GM19467 (cell line): ENCODE data around the gene PDE6A.

Experiments used
- ATAC-seq: cut with Tn5 transposase; IDR thresholded peaks from one replicate; pipeline ENCODE4 v1.9.1; 2021; ENCODE audit warnings: mild to moderate bottlenecking, moderate library complexity; ENCODE audit not compliant: unreplicated experiment

Gene PDE6A

DNA sequence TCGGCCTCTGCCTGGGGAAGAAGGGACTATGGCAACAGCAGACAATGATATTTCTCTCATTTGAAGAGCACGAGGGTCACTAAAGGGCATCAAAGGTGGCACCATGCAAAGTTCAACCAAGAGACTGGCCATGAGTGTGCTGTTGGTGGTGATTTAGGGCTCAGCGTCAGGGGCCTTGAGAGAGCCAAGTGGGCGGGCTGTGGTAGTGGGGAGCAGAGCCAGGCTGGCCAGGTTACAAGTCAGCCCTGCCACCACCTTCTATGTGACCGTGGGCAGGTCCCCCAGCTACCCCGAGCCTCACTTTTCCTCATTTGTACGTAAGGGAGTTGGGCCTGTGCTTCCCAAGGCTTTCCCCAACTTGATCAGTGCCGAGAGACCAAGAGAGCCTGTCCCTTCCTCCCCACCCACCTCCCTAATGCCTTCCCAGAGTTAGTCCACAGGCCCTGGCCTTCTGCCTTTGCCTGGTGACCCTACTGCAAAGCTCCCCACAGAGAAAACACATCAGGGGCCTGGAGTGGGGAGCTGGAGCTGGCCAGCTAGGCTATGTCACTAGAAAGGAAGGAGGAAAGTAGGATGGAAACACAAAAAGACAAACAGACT is 104.3 kb downstream of the PDE6A start:
- ATAC-seq: no peak

DNA sequence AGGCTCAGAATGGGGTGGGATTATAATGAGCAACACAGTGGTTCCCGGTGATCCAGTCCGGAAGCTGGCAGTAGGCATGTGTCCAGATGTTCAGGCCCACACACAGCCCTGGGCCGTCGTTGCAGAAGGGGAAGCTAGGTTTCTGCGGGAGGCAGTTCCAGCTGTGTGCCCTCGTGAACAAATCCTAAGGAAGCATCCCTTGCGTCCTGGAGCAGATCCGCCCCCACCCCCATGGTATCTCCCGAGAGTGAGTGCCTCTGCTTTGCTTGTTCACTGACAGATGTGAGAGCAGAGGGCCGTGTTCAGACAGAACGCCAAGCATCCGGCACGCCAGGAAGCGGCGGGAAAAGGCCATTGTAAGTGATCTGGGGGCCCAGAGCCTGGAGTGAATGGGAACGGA is 104.8 kb downstream of the PDE6A start:
- ATAC-seq: no peak

DNA sequence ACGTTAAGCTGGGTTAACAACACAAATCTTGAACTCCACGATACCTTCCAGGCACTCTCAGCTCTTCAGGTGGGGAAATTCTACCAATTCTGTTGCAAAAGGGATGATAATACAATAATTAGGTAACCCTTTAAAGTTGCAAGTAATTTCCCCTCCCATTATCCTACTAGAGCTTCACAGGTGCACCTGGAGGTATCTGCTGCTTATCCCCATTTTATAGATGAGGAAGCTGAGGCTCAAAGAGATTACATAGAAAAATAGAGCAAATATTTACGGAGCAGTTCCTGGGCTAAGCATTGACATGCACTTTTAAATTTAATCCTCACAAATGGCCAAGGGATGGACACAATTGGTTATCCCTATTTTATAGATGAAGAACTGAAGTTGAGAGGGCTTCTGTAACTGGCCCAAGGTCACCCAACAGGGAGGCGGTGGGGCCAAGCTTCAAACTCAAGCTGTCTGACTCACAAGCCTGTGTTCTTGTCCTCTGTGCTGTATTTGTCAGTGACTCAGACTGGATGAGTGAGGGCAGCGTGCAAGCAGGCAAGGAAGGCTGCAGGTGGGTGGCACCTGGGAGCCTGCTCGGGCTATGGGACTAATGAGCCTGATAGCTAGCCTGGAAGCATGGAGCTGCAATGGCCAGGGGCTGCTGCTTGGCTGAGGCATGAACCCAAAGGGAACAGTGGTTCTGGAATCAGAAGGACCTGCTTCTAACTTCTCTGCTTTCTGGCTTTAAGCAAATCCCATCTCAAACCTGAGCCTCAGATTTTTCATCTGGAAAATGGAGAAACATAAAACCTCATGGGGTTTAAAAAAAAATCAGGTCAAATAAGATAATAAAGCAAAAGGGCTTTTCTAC is 105.5 kb downstream of the PDE6A start:
- no peak for ATAC-seq

DNA sequence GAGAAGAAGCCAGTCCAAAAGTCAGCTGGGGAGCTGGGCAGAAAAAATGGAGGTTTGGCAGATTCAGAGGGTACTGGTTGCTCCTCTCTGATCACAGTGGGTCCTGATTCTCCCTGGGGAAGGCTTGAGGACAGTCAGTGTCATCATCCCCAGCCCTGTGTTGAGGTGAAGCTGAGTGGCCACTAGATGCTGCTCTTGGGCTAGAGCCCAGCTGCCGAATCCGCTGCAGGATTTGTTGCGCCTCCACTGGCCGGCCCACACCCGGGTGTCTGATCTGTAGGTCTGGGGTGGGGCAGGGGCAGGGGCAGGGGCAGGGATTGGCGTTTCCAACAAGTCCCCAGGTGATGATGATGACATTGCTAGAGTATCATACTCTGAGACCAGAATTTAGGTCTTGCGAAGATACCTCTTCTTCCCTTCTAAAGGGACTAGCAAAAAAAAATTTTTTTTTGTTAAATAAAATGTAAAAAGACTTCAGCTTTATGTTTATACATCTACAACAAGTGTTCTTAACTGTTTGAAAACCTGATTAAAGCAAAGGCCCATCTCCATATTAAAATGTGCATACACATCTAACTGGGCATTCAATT is 106.8 kb downstream of the PDE6A start:
- no peak for ATAC-seq

DNA sequence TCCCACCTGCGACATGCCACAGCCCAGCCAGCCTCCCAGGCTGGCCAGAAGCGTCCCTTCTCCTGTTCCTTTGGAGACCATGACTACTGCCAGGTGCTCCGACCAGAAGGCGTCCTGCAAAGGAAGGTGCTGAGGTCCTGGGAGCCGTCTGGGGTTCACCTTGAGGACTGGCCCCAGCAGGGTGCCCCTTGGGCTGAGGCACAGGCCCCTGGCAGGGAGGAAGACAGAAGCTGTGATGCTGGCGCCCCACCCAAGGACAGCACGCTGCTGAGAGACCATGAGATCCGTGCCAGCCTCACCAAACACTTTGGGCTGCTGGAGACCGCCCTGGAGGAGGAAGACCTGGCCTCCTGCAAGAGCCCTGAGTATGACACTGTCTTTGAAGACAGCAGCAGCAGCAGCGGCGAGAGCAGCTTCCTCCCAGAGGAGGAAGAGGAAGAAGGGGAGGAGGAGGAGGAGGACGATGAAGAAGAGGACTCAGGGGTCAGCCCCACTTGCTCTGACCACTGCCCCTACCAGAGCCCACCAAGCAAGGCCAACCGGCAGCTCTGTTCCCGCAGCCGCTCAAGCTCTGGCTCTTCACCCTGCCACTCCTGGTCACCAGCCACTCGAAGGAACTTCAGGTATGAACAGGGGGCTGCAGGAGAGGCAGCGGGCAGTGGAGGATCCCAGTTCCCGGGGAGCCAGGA is 108.0 kb downstream of the PDE6A start:
- no peak for ATAC-seq

DNA sequence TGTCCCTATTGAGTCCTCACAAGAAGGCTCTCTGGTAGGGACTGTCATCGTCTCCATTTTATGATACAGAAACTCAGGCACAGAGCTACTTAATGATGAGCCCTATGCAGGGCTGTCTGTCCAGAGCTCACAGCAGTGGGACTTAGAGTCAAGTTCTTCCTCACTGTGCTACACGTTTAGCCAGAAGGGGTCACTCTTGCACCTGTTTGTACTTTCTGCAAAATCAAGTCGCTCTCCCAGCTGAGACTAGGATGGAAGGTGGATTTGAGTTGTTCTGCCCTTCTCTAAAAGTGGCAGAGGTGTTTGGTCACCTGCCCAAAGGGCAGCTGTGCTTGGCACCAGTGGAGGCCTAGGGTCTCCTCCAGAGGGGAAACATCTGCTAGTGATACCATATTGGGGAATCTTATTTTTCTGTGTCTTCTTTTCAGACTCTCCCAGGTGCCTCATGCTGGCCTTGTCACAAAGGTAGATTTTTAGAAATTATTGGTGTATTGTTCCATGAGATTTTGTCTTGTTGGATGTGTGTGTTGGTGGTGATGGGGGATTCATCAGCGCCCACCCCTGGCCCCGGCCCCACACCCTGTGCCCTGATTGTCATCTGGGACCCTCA is 110.2 kb downstream of the PDE6A start:
- no peak for ATAC-seq

DNA sequence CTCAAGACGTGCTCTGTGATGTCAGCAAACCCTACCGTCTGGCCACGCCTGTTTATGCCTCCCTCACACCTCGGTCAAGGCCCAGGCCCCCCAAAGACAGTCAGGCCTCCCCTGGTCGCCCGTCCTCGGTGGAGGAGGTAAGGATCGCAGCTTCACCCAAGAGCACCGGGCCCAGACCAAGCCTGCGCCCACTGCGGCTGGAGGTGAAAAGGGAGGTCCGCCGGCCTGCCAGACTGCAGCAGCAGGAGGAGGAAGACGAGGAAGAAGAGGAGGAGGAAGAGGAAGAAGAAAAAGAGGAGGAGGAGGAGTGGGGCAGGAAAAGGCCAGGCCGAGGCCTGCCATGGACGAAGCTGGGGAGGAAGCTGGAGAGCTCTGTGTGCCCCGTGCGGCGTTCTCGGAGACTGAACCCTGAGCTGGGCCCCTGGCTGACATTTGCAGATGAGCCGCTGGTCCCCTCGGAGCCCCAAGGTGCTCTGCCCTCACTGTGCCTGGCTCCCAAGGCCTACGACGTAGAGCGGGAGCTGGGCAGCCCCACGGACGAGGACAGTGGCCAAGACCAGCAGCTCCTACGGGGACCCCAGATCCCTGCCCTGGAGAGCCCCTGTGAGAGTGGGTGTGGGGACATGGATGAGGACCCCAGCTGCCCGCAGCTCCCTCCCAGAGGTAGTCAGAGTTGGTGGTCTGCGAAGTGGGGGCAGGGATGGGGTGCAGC is 111.3 kb downstream of the PDE6A start:
- no peak for ATAC-seq

DNA sequence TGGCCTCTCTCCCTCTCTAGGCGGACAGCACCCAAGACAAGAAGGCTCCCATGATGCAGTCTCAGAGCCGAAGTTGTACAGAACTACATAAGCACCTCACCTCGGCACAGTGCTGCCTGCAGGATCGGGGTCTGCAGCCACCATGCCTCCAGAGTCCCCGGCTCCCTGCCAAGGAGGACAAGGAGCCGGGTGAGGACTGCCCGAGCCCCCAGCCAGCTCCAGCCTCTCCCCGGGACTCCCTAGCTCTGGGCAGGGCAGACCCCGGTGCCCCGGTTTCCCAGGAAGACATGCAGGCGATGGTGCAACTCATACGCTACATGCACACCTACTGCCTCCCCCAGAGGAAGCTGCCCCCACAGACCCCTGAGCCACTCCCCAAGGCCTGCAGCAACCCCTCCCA is 112.0 kb downstream of the PDE6A start:
- ATAC-seq: no peak

DNA sequence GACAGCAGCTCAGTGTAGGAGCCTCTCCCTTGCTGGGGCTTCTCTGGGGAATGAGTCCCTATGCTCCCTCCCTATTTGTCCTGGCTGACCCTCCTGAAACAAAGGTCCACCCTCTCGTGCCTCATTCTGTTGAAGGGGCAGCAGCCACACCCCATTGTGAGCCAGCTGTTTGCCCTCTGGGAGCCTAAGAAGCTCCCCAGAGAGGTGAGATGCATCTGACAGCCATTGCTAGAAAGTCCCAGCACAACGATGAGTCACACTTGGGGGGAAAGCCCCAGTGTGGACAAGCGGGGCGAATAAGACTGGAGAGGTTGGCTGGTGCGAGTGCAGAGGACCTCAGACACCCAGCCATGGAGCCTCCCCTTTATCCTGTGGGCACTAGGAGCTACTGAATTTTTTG is 113.1 kb downstream of the PDE6A start:
- ATAC-seq: peak; percentile 51

DNA sequence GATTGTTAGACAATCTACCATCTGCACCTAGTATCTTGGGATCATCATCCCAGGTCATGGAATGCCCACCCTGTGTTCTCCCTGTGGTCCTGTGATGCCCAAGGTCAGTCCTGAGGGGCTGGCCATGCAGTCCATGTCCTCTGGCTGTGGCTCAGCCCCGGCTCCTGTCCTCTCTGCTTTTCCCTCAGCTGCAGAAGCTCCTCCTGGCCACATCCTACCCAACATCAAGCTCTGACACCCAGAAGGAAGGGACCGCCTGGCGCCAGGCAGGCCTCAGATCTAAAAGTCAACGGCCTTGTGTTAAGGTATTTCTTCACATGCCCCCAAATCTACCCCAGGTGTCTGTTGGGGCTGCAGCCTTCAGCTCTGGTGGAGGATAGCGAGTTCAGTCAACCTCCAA is 114.0 kb downstream of the PDE6A start:
- no peak for ATAC-seq

DNA sequence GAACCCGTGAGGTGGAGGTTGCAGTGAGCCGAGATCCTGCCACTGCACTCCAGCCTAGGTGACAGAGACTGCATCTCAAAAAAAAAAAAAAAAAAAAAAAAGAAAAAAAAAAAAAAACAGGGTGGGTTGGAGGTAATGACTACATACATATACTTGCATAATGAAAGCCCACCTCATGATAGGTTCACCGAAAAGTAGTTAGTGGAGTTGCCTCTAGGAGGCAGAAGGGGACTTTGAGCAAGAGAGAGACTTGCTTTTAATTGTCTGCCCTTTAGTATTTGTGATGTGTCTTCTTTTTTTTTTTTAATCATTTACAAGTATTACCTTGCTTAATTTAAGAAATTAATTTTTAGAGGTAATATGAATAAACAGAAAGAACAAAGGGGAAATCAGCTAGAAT is 114.6 kb downstream of the PDE6A start:
- no peak for ATAC-seq

DNA sequence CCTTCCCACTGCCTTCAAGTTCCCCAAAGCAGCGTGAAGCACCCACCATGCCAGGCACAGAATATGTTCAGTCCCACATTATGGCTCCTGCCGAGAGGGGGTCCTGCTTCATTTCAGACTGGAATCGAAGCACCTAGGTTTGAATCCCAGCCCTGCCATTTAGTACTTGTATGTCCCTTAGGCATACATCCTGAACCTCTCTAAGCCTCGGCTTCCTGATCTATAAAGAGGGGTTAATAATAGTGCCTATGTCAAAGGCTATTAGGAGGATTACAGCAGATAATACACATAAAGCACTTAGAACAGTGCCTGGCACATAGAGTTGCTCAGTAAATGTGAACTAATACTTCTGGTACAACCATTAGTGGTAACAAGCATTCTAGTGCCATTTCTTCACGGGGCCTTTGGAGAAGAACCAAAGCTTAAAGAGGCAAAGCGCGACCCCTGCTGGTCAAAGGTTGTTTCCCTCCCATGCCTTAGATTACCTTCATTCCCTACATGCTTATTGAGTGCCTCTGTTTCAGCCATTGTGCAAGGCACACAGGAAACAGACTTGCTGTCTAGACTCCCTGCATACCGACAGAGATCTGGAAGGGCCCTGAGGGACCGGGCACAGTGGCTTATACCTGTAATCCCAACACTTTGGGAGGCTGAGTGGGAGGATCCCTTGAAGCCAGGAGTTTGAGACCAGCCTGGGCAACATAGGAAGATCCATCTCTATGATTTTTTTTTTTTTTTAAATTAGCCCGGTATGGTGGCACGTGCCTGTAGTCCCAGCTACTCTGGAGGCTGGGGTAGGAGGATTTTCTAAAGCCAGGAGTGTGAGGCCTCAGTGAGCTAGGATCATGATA is 116.2 kb downstream of the PDE6A start:
- peak; percentile 72 for ATAC-seq

DNA sequence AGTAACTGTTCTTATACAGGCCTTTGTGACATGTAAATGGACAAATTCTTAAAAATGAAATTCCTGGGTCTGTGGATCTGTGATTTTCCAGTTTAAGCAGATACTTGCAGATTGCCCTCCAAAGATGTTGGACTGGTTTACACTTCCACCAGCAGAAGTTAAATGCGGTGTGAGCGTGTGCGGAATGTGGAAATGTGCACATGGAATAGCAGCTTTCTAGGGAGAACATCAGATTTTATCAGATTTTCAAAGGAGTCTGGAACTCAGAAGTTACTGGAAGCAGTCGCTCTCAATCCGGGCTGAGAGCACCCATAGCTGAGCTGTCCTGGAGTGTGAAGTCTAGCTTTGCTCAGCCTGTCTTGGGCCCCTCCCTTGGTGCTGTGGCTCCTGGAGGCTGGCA is 117.0 kb downstream of the PDE6A start:
- ATAC-seq: no peak

DNA sequence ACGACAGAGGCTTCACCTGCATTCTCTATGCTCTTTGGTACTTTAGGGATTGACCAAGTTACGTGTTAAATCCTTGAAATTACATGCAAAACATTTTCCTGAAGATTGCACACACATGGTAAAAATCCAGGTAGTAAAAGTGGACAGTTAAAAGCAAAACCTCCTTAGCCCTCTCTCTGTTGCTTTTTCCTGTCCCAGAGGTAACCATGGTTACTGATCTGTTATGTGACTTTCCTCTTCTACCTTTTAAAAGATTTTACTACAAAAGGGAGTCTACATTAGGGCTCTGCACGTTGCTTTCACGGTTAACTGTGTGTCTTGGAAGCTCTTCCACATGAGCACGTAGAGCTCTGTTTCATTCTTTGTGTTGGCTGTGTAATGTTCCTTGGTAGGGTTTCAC is 117.5 kb downstream of the PDE6A start:
- no peak for ATAC-seq

DNA sequence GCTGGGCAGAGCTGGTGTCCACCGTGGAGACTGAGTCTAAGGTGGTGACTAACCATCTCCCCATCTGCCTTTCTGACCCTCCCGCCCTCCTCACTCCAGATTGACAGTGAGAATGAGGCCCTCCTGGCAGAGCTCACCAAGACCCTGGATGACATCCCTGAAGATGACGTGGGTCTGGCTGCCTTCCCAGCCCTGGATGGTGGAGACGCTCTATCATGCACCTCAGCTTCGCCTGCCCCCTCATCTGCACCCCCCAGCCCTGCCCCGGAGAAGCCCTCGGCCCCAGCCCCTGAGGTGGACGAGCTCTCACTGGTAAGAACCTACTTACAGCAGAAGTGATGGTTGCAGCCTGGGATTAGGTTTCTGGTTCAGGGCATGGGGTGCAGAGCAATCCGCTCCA is 118.0 kb downstream of the PDE6A start:
- ATAC-seq: no peak

DNA sequence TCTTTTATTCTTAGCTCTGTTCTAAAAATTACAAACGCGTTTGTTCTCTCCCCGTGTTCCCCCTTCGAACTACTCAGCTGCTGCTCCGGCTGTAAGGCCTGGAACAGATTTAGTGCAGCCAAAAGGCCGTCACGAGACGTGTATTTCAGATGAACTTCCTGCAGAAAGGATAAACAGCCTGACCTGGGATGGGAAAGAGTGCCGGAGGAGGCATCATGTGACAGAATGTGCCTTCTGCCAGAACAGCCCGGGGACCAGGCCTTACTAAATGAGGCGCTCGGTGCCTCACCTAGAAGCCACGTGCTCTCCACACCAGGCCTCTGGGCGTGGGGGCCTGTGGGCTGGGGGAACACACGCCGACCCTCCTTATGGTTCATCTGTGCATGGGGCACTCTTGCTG is 119.7 kb downstream of the PDE6A start:
- ATAC-seq: no peak

DNA sequence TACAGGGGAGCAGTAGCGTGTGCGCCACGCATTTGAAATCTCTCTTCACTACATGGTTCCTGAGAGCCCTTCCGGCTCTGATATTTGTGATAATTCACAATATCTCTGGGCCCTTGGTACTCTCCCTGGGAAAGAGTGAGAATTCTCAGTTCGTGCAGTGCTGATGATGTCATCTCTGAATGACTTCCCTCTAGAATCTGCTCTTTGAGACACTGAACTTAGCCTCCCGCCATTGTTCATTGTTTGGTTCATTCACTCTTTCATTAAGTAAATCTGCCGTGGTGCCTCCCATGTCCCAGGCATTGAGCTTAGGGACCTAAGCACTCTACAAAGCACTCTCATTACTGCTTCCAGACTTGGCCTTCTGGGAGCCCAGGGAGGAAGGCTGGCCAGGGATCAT is 120.5 kb downstream of the PDE6A start:
- no peak for ATAC-seq

DNA sequence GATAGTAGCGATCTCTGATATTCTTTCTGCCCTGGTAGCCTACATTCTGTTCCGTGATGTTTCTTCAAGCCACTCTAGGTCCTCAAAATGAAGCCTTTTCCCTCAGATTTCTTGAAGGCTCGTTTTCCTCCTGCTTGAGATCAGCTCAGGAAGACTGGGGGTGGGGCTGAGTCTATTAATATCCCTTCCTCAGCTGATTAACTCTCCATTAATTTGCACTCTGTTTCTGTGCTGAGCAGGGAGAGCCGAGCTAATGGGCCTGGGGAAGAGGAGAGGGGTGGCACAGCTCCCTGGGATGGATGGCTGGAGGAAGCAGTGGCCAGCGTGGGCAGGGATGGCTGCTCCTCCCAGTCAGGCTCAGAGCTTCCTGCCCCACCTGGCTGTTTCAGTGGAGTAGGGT is 121.2 kb downstream of the PDE6A start:
- ATAC-seq: no peak

DNA sequence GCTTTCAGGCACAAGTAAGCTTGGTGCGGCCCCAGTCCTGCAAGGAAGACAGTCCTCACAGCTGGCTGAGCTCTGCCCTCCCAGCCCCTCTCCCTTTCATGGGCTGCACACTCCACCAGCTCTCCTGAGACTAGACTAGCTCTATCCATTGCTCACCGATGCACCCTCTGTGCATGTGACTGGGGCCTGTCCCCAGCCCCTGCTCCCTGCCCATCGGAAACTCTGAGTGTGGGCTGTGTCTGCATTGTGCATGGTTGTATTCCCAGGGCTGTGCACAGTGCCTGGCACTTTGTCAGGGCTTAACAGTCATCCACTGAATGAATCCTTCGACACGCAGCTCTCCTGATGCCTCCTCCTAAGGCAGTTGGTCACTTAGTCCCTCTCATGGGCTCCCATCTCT is 122.3 kb downstream of the PDE6A start:
- ATAC-seq: no peak
